Psoas muscle (tissue), 8 donors: ENCODE data around the gene EGF. TPM values are rescaled to one million over a fixed set of nuclear protein-coding genes. Genes with fewer than 3 reads are reported as not detected.

Experiments
- ATAC-seq, 4 donors: fragments of 200-7000 bp; cut with Tn5 transposase; one replicate each; pipeline ENCODE4 v1.9.1; 2020; ENCODE audit warnings: moderate library complexity in 3 of 4, mild to moderate bottlenecking in 2 of 4
- DNase-seq, 2 donors: peaks; one replicate each; pipeline ENCODE4 v3.0.0-alpha.2; 2020
- H3K27ac ChIP-seq: fragments of 200-600 bp; one replicate; pipeline ENCODE4 v1.8.0; 2022
- H3K27me3 ChIP-seq, 3 donors: fragments of 200-600 bp in 1 of 3; one replicate each; pipeline versions ENCODE4 v1.6.1 to v1.8.0; 2013 to 2022; ENCODE audit warnings: low read length in 2 of 3, mild to moderate bottlenecking in 2 of 3, moderate library complexity in 1 of 3; ENCODE audit not compliant: insufficient read depth in 3 of 3
- H3K36me3 ChIP-seq, 2 donors: fragments of 200-600 bp in 1 of 2; one replicate each; pipeline versions ENCODE4 v1.6.1 to v1.8.0; 2013 to 2022; ENCODE audit warnings: low read depth in 1 of 2, mild to moderate bottlenecking in 1 of 2, moderate library complexity in 1 of 2; ENCODE audit not compliant: insufficient read depth in 1 of 2
- H3K4me1 ChIP-seq: fragments of 200-600 bp; one replicate; pipeline ENCODE4 v1.8.0; 2022
- H3K4me3 ChIP-seq: fragments of 200-600 bp; one replicate; pipeline ENCODE4 v1.8.0; 2022; ENCODE audit warnings: mild to moderate bottlenecking
- H3K9me3 ChIP-seq: fragments of 200-600 bp; one replicate; pipeline ENCODE4 v1.8.0; 2022
- CTCF ChIP-seq: fragments of 200-600 bp; IDR thresholded peaks from one replicate; pipeline ENCODE4 v1.8.0; 2022; ENCODE audit warnings: antibody characterized with exemption
- WGBS, 3 donors: extraction: QIAGEN DNeasy Blood & Tissue Kit; methylation state at CpG; one replicate each; pipeline versions ENCODE4 v1.1.6 to v1.1.7; 2013; 5-methylcytosine and 5-hydroxymethylcytosine counted together
- intact Hi-C, 2 donors: fragments of 100-400 bp; cut with DNase I; formaldehyde crosslinking; loops; one replicate each; pipeline versions ENCODE4 v1.11.0 to v1.14.2; 2022
- polyA plus RNA-seq, 3 donors: library from polyadenylated mRNA; stranded (reverse); fragments of 200-250 nt; gene quantifications; one replicate each; pipeline ENCODE4 v1.2.3, GENCODE V29; 2013
- total RNA-seq, 4 donors: library from RNA; stranded (reverse); fragmentation: NEBNext Ultra II Directional in 2 of 4; extraction: Animal tissue kit (Norgen Biotek cat#: 25700) in 2 of 4; gene quantifications; one replicate each; pipeline versions ENCODE4 v1.2.1 to v1.2.4, GENCODE V29; 2021 to 2023
- donor health status: healthy with polysubstance abuse.
- donor health status: DM: no; HTN: no; CAD: no; lungs with moderate emphysema.
- donor health status: Bipolar disorder and iron deficiency.
- donor health status: healthy.
- donor health status: DM: yes; HTN: yes; CAD: no.
- donor health status: DM: no; HTN: no; CAD: no.
- donor health status: DM: no; HTN: no; CAD: no.
- donor health status: DM: yes; HTN: yes; CAD: no.

EGF gene
- total and polyA plus RNA-seq, 7 donors: 2.5 to 92.4 (median 37.1) TPM

DNA sequence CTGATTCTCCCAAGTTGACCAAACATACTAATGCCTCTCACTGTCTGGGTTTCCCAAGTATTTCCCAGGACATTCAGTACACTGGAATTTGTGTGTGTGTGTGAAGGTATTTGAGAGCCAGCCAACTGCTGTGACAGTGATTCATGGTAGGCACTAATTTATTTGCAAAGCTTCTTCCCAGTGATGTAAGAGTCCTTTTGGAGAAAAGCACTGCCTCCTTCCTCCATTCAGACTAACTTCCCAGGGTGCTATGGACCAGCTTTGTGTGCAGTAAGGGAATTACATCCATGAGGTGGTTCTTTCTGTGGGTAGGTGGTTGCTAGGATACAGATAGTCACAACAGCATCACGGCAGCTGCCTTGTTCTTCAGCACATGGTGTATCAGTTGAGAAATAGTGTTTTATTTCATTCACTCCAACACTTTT is 8.7 kb downstream of the EGF start:
- H3K27ac ChIP-seq: peak overlapping the region; percentile 18
- no peak for TF ChIP-seq CTCF
- peaks cover 0 to 9% of the 10 kb centered on the region in 2 donors for H3K36me3 ChIP-seq
- intact Hi-C loops: no loop called here
- WGBS, 3 donors: 12 to 44% (median 25%) methylated on average over 1 of the region's 1 CpG
- H3K27me3 ChIP-seq: no peaks in the 10 kb centered on the region
- H3K4me1 ChIP-seq: peaks cover 21% of the 10 kb centered on the region
- DNase-seq (no peak), ATAC-seq (peak; percentile 74 to 87 (median 82))
- no peak overlapping the region for H3K4me3 ChIP-seq
- no peaks in the 10 kb centered on the region for H3K9me3 ChIP-seq

- no peak for DNase-seq
- H3K27me3 ChIP-seq: no peaks in the 10 kb centered on the region
- intact Hi-C loops: no loop called here
- peaks cover 21% of the 10 kb centered on the region for H3K4me1 ChIP-seq
- no peak overlapping the region for H3K4me3 ChIP-seq
- peaks cover 0 to 9% of the 10 kb centered on the region in 2 donors for H3K36me3 ChIP-seq
- no peaks in the 10 kb centered on the region for H3K9me3 ChIP-seq
- 44 to 77% (median 51%) methylated on average over 2 of the region's 2 CpGs for WGBS, 3 donors
- H3K27ac ChIP-seq: no peak overlapping the region
- no peak for ATAC-seq
- no peak for TF ChIP-seq CTCF
These were observed 12.7 kb downstream of the EGF start for GRCh38 chr4:109925396-109925795.

GRCh38 chr4:109928327-109929045 is 15.8 kb downstream of the EGF start:
- ATAC-seq: no peak
- no peak overlapping the region for H3K27ac ChIP-seq
- H3K27me3 ChIP-seq: no peaks in the 10 kb centered on the region
- TF ChIP-seq CTCF: no peak
- H3K9me3 ChIP-seq: no peaks in the 10 kb centered on the region
- 61 to 68% (median 65%) methylated on average over 4 of the region's 4 CpGs for WGBS, 3 donors
- peaks cover 6% of the 10 kb centered on the region for H3K4me1 ChIP-seq
- intact Hi-C loops: no loop called here
- no peak overlapping the region for H3K4me3 ChIP-seq
- no peak for DNase-seq
- peaks cover 0 to 8% of the 10 kb centered on the region in 2 donors for H3K36me3 ChIP-seq

DNA sequence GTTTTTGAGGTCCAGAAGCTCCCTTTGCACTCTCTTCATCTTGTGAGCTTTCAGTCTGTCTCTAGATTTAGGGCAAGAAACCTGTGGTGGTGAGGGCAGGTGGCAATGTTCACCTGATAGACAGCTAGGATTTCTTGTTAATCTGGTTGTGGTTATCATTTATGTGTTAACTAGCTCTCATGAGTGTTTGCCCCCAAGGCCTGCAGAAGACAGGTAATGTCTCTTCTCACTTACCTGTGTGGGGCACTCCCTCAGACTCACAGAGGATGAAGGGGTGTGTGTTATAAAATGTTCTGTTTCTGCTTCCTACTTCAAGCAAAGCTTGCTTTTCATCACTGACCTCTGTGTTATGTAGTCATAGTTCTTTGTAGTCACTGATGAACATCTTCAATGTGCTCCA is 17.8 kb downstream of the EGF start:
- H3K4me1 ChIP-seq: peaks cover 6% of the 10 kb centered on the region
- no peak for ATAC-seq
- TF ChIP-seq CTCF: no peak
- H3K27me3 ChIP-seq: no peaks in the 10 kb centered on the region
- no peak for DNase-seq
- no peaks in the 10 kb centered on the region for H3K36me3 ChIP-seq
- H3K27ac ChIP-seq: no peak overlapping the region
- no peaks in the 10 kb centered on the region for H3K9me3 ChIP-seq
- intact Hi-C loops: no loop called here
- H3K4me3 ChIP-seq: no peak overlapping the region

- intact Hi-C loops: no loop called here
- H3K9me3 ChIP-seq: no peaks in the 10 kb centered on the region
These were observed 18.2 kb downstream of the EGF start for GRCh38 chr4:109930872-109931271.

More at GRCh38 chr4:109930872-109931271, 18.2 kb downstream of the EGF start:
- H3K4me3 ChIP-seq: no peak overlapping the region
- ATAC-seq: no peak
- TF ChIP-seq CTCF: no peak
- peaks cover 6% of the 10 kb centered on the region for H3K4me1 ChIP-seq
- H3K27me3 ChIP-seq: no peaks in the 10 kb centered on the region
- no peak overlapping the region for H3K27ac ChIP-seq
- DNase-seq: no peak
- H3K36me3 ChIP-seq: no peaks in the 10 kb centered on the region
